Stimulated activated CD8-positive, alpha-beta memory T cell treated with anti-CD3 and anti-CD28 coated beads, Interleukin-12 subunit alpha, Interleukin-12 subunit beta, amount 100 ng/mL, for 24 hours (primary cell): Measurements from ENCODE around the gene ZNF76.
"Not testable (repeated sequence)": the region's sequence is repeated elsewhere in the genome, so short reads cannot be mapped to it uniquely, and the experiment has no call there.

ENCODE experiments used
- DNase-seq: peaks from one replicate; pipeline ENCODE4 v3.0.0-alpha.2; 2020; ENCODE audit errors: extremely low read depth

Gene ZNF76

GRCh38 chr6:35330541-35331119 is 71.1 kb downstream of the ZNF76 start:
- DNase-seq, result no peak

GRCh38 chr6:35332074-35332887 is 72.7 kb downstream of the ZNF76 start:
- not testable (repeated sequence) for DNase-seq

DNA sequence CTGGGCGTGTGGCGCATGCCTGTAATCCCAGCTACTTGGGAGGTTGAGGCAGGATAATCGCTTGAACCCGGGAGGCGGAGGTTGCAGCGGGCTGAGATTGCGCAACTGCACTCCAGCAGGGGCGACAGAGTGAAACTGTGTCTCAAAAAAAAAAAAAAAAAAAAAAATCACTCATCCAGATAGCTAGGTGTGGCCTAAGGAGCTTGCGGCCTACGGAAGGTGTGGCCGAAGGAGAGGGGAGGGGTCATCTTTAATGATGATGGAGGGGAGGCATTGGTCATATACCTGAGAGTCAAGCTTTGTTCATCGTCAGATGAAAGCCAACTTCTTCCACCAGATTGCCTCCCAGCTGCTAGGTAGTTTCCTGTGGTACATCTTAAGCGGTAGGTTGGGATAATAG is 82.0 kb downstream of the ZNF76 start:
- DNase-seq, result no peak

DNA sequence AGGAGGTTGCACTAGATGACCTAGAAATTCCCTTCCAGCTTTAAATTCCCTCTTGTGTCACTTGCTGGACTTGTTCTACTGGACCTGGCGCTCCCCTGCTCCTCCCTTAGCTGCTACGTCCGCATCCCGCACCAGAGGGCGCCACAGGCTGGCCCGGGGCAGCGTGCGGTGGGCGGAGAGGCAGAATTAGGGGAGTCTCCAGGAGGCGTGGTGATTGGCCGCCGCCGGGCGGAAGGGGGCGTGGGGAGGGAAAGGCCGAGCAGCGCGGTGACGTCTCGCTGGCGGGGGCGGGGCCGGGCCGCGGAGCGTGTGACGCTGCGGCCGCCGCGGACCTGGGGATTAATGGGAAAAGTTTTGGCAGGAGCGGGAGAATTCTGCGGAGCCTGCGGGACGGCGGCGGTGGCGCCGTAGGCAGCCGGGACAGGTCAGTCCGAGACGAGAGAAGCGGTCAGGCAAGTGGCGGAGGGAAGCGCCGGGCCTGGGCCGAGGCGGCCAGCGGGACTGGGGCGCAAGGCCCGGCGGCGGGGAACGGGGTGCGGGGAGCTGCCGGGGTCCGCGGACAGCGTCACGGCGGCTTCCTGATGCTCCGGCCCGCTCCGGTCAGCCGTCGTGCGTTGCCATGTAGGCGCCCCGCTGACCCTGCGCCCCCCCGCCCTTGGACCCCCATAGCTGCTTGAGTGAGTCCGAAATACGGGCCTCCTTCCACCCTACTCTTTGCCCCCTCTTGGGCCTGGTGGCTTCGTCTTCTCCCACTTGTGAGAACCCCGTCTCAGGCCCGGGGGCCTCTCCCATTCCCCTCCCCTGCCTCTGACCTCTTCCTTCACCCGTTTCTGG is 82.9 kb downstream of the ZNF76 start, which contains the start of gene PPARD:
PPARD (plus strand) TSS at position 301 of the 834 bp plus-strand sequence. CDS start 68,530 bp downstream, outside the sequence.
- DNase-seq, result peak; percentile 90

GRCh38 chr6:35343092-35343834 is 83.7 kb downstream of the ZNF76 start:
- no peak for DNase-seq

DNA sequence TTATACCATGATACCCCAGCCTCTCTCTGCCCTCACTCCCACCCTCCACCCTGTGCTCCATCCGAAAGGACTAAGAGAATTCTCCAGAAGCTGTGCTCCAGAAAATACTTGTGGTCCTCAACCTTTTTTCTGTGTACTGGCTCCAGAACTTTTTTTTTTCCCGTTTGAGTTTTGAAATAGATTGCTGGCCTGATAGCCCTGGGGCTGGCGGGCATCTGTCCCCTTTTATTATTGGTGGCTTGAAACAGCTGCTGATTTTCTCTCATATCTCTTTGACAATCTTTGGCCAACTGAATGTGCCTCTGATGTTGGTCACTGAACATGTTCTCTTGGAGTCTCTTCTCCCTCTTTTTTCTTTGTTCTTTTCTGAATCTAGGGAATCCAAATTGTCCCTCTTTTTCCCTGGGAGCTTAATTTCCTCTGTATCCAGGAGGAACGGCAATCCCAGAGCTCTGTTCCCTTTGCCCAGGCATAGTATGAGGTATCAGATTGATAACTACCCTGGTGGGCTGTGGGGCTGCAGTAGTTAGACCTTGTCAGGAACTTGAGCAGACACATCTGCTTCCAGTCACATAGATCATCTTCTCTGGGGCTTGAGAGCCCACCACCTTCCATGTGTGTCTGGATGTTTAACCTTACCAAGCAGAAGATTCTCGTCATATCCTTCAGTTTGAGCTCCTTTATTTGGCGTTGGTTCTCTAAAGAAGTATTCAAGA is 84.5 kb downstream of the ZNF76 start:
- no peak for DNase-seq
